ENCODE measurements around the gene SCAPER.

DNA sequence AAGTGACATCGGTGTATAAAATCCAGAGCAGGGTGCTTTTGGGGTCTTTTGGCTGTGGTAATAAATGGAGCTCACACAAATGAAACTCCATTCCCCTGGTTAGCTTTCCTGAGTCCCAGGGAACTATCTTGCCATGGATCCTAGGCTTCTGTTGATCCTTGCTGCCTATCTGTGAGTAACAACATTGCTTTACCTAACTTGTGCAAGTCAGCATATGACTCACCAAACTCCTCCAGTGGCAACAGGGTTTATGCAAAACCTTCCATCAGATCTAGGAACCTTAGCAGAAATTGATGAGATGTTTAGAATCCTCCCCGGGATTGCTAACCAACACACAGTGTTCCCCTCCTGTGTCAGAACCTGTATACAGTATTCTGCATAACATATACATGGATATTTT is 105.4 kb downstream of the SCAPER start:
- TF ChIP-seq FOS (IDR thresholded peaks at IDR 0.05; ENCODE audit: low read depth, low read length) = peak; percentile 85
- TF ChIP-seq BHLHE40 (IDR thresholded peaks at IDR 0.05; ENCODE audit: low read depth, low read length) = no peak
- TF ChIP-seq RCOR1 (IDR thresholded peaks at IDR 0.05; ENCODE audit: insufficient replicate concordance, low read length) = no peak
- TF ChIP-seq CTCF (conservative IDR thresholded peaks at IDR 0.05; ENCODE audit: low read depth, low read length) = no peak
- peak; percentile 91 for TF ChIP-seq CEBPB (IDR thresholded peaks at IDR 0.05; ENCODE audit: low read depth, low read length)
- TF ChIP-seq POLR2A (IDR thresholded peaks at IDR 0.05; ENCODE audit: low read depth, low read length) = no peak
- TF ChIP-seq SMC3 (IDR thresholded peaks at IDR 0.05; ENCODE audit: low read depth, low read length) = no peak
- no peak for TF ChIP-seq MXI1 (IDR thresholded peaks at IDR 0.05; ENCODE audit: borderline replicate concordance, low read depth, low read length)
- TF ChIP-seq RAD21 (IDR thresholded peaks at IDR 0.05; ENCODE audit: low read length) = no peak
- no peak for TF ChIP-seq RFX5 (IDR thresholded peaks at IDR 0.05; ENCODE audit: low read depth, low read length)
- TF ChIP-seq MAZ (IDR thresholded peaks at IDR 0.05; ENCODE audit: borderline replicate concordance, low read depth, low read length) = no peak
- TF ChIP-seq MAFK (IDR thresholded peaks at IDR 0.05; ENCODE audit: low read depth, low read length) = peak; percentile 74
